AG10803 (cell line): ENCODE data around the gene SLC6A2.

Experiments used
- DNase-seq: peaks from one replicate; pipeline ENCODE4 v3.0.0; 2010; ENCODE audit warnings: low read depth
- H3K4me3 ChIP-seq: 2 replicates; pipeline ENCODE4 v1.5.1; 2011; ENCODE audit warnings: mild to moderate bottlenecking, low read length, control low read depth
- CTCF ChIP-seq: conservative IDR thresholded peaks from 2 replicates; pipeline ENCODE4 v1.5.1; 2011; ENCODE audit warnings: mild to moderate bottlenecking, low read length, control low read depth, inconsistent platforms

The SLC6A2 gene

GRCh38 chr16:55728797-55729196 is 73.0 kb downstream of the SLC6A2 start:
- TF ChIP-seq CTCF: no peak
- no peak for DNase-seq
- no peak overlapping the region for H3K4me3 ChIP-seq

GRCh38 chr16:55730115-55730514 is 74.3 kb downstream of the SLC6A2 start:
- DNase-seq: no peak
- TF ChIP-seq CTCF: no peak
- H3K4me3 ChIP-seq: no peak overlapping the region

GRCh38 chr16:55732496-55732895 is 76.7 kb downstream of the SLC6A2 start:
- no peak overlapping the region for H3K4me3 ChIP-seq
- no peak for DNase-seq
- no peak for TF ChIP-seq CTCF

GRCh38 chr16:55734665-55735064 is 78.9 kb downstream of the SLC6A2 start:
- H3K4me3 ChIP-seq: no peak overlapping the region
- DNase-seq: no peak
- no peak for TF ChIP-seq CTCF

GRCh38 chr16:55735120-55735781 is 79.5 kb downstream of the SLC6A2 start:
- no peak overlapping the region for H3K4me3 ChIP-seq
- DNase-seq: no peak
- TF ChIP-seq CTCF: no peak

GRCh38 chr16:55736671-55737070 is 80.9 kb downstream of the SLC6A2 start:
- no peak for DNase-seq
- H3K4me3 ChIP-seq: no peak overlapping the region
- no peak for TF ChIP-seq CTCF

- TF ChIP-seq CTCF: no peak
- no peak for DNase-seq
- H3K4me3 ChIP-seq: no peak overlapping the region
These were observed 81.5 kb downstream of the SLC6A2 start for GRCh38 chr16:55737318-55737717.
